Thyroid gland (tissue), 4 donors: ENCODE data around the gene DEFB124. TPM values are rescaled to one million over a fixed set of nuclear protein-coding genes. Genes with fewer than 3 reads are reported as not detected.

Experiments used
- DNase-seq, 2 donors: peaks; one replicate each; pipeline ENCODE4 v3.0.0-alpha.2; 2019
- H3K27ac ChIP-seq, 3 donors: fragments of 200-600 bp; sonication (generic); 1 replicate in 2 of 3; 2 replicates in 1 of 3; pipeline ENCODE4 v1.5.1; 2016 to 2019; ENCODE audit warnings: mild to moderate bottlenecking in 1 of 3, moderate library complexity in 1 of 3
- H3K27me3 ChIP-seq: fragments of 200-600 bp; sonication (generic); one replicate; pipeline ENCODE4 v1.5.1; 2019
- H3K36me3 ChIP-seq, 2 donors: fragments of 200-600 bp; sonication (generic); one replicate each; pipeline ENCODE4 v1.5.1; 2016 to 2019
- H3K4me1 ChIP-seq, 2 donors: fragments of 200-600 bp; sonication (generic); one replicate each; pipeline ENCODE4 v1.5.1; 2017 to 2019
- H3K4me3 ChIP-seq, 3 donors: fragments of 200-600 bp; sonication (generic); replicated peaks in 1 of 3; 1 replicate in 2 of 3; 2 replicates in 1 of 3; pipeline ENCODE4 v1.5.1; 2016; ENCODE audit warnings: mild to moderate bottlenecking in 1 of 3
- H3K9me3 ChIP-seq: fragments of 200-600 bp; sonication (generic); one replicate; pipeline ENCODE4 v1.5.1; 2017
- CTCF ChIP-seq, 6 experiments: fragments of 200-600 bp in 3 of 6; fragments of 450-650 bp in 3 of 6; sonication (generic) in 3 of 6; IDR thresholded peaks; one replicate each; pipeline ENCODE4 v1.5.1; 2016 to 2019; ENCODE audit warnings: antibody characterized with exemption in 6 of 6, mild to moderate bottlenecking in 2 of 6, inconsistent platforms in 1 of 6, moderate library complexity in 1 of 6
- POLR2A ChIP-seq, 2 donors: fragments of 450-650 bp; IDR thresholded peaks; one replicate each; pipeline ENCODE4 v1.6.1; 2017; ENCODE audit warnings: antibody characterized with exemption in 2 of 2, mild to moderate bottlenecking in 2 of 2, moderate library complexity in 1 of 2
- WGBS, 2 donors: methylation state at CpG; one replicate each; pipeline ENCODE4 v1.1.5; 2017; 5-methylcytosine and 5-hydroxymethylcytosine counted together
- intact Hi-C: fragments of 100-400 bp; cut with DNase I; formaldehyde crosslinking; loops from one replicate; pipeline ENCODE4 v1.15.1; 2023
- total RNA-seq, 4 donors: library from RNA; depleted of rRNA; stranded (reverse); fragments of >200 nt; gene quantifications; one replicate each; pipeline ENCODE4 v1.2.3, GENCODE V29; 2016

Gene DEFB124
- total RNA-seq, 4 donors from 2014 or later = not detected

GRCh38 chr20:31489152-31489551 lies 14.2 kb upstream of the DEFB124 start:
- Histone ChIP-seq H3K27me3 (no peaks in the 10 kb centered on the region), H3K36me3 (no peaks in the 10 kb centered on the region), H3K9me3 (no peaks in the 10 kb centered on the region), H3K27ac (no peak overlapping the region), H3K4me1 (peaks cover 0 to 11% of the 10 kb centered on the region in 2 donors), H3K4me3 (no peak overlapping the region)
- WGBS, 2 donors = 74 to 78% methylated on average over 3 of the region's 3 CpGs
- no peak for TF ChIP-seq CTCF (IDR thresholded peaks at IDR 0.05)
- TF ChIP-seq POLR2A (IDR thresholded peaks at IDR 0.05) = no peak
- intact Hi-C loops = no loop called here
- no peak for DNase-seq

- Histone ChIP-seq H3K9me3 (no peaks in the 10 kb centered on the region), H3K27me3 (no peaks in the 10 kb centered on the region), H3K27ac (no peak overlapping the region), H3K4me3 (no peak overlapping the region), H3K4me1 (peaks cover 0 to 11% of the 10 kb centered on the region in 2 donors), H3K36me3 (no peaks in the 10 kb centered on the region)
- WGBS, 2 donors = 63% methylated on average over 2 of the region's 2 CpGs
- TF ChIP-seq CTCF (IDR thresholded peaks at IDR 0.05) (no peak), POLR2A (IDR thresholded peaks at IDR 0.05) (no peak)
- no peak for DNase-seq
- intact Hi-C loops = no loop called here
These were observed 13.2 kb upstream of the DEFB124 start for GRCh38 chr20:31488115-31488514.

- TF ChIP-seq POLR2A (IDR thresholded peaks at IDR 0.05) (no peak), CTCF (IDR thresholded peaks at IDR 0.05) (no peak)
- intact Hi-C loops = no loop called here
- Histone ChIP-seq H3K27me3 (no peaks in the 10 kb centered on the region), H3K4me1 (peaks cover 0 to 11% of the 10 kb centered on the region in 2 donors), H3K9me3 (no peaks in the 10 kb centered on the region), H3K27ac (peak overlapping the region; percentile 57 to 69 (median 68)), H3K4me3 (no peak overlapping the region), H3K36me3 (no peaks in the 10 kb centered on the region)
- DNase-seq = peak in 1 of 2 donors; percentile 25
- WGBS, 2 donors = 5 to 17% methylated on average over 12 to 31 of the region's 31 CpGs
These were observed 10.8 kb upstream of the DEFB124 start for GRCh38 chr20:31485450-31486339.

GRCh38 chr20:31484001-31484400 lies 9.1 kb upstream of the DEFB124 start:
- Histone ChIP-seq H3K9me3 (no peaks in the 10 kb centered on the region), H3K4me1 (peaks cover 0 to 11% of the 10 kb centered on the region in 2 donors), H3K27me3 (no peaks in the 10 kb centered on the region), H3K27ac (peak overlapping the region in 1 of 3 donors; percentile 5), H3K4me3 (no peak overlapping the region), H3K36me3 (no peaks in the 10 kb centered on the region)
- TF ChIP-seq POLR2A (IDR thresholded peaks at IDR 0.05) = no peak
- no peak for TF ChIP-seq CTCF (IDR thresholded peaks at IDR 0.05)
- intact Hi-C loops = no loop called here
- DNase-seq = no peak
- 34 to 36% methylated on average over 13 to 28 of the region's 36 CpGs for WGBS, 2 donors

GRCh38 chr20:31476643-31477215 lies 1.8 kb upstream of the DEFB124 start:
- TF ChIP-seq CTCF (IDR thresholded peaks at IDR 0.05) = no peak
- no peak for TF ChIP-seq POLR2A (IDR thresholded peaks at IDR 0.05)
- H3K27ac ChIP-seq = no peak overlapping the region
- no peaks in the 10 kb centered on the region for H3K36me3 ChIP-seq
- DNase-seq = no peak
- intact Hi-C loops = no loop called here
- H3K9me3 ChIP-seq = no peaks in the 10 kb centered on the region
- H3K4me3 ChIP-seq = no peak overlapping the region
- H3K27me3 ChIP-seq = no peaks in the 10 kb centered on the region
- 70 to 76% methylated on average over 6 of the region's 6 CpGs for WGBS, 2 donors
- peaks cover 7 to 17% of the 10 kb centered on the region in 2 donors for H3K4me1 ChIP-seq
